GM12878 (cell line): Measurements from ENCODE around the gene PPP1R1A.

Source experiments
- ASH2L ChIP-seq: fragments of 300-600, 200-600 bp; sonication (generic); IDR thresholded peaks from 2 replicates; pipeline ENCODE4 v1.6.1; 2017; ENCODE audit warnings: low read depth, mild to moderate bottlenecking, borderline replicate concordance
- BACH1 ChIP-seq: fragments of 450-650 bp; IDR thresholded peaks from 2 replicates; pipeline ENCODE4 v1.6.1; 2017; ENCODE audit warnings: mild to moderate bottlenecking, borderline replicate concordance
- JUNB ChIP-seq: IDR thresholded peaks from 2 replicates; pipeline ENCODE4 v1.6.1; 2016; ENCODE audit warnings: antibody characterized with exemption, mild to moderate bottlenecking
- RAD21 ChIP-seq: IDR thresholded peaks from 2 replicates; pipeline ENCODE4 v1.6.1; 2011; ENCODE audit warnings: mild to moderate bottlenecking, low read depth, low read length, moderate library complexity; ENCODE audit not compliant: insufficient read depth

DNA sequence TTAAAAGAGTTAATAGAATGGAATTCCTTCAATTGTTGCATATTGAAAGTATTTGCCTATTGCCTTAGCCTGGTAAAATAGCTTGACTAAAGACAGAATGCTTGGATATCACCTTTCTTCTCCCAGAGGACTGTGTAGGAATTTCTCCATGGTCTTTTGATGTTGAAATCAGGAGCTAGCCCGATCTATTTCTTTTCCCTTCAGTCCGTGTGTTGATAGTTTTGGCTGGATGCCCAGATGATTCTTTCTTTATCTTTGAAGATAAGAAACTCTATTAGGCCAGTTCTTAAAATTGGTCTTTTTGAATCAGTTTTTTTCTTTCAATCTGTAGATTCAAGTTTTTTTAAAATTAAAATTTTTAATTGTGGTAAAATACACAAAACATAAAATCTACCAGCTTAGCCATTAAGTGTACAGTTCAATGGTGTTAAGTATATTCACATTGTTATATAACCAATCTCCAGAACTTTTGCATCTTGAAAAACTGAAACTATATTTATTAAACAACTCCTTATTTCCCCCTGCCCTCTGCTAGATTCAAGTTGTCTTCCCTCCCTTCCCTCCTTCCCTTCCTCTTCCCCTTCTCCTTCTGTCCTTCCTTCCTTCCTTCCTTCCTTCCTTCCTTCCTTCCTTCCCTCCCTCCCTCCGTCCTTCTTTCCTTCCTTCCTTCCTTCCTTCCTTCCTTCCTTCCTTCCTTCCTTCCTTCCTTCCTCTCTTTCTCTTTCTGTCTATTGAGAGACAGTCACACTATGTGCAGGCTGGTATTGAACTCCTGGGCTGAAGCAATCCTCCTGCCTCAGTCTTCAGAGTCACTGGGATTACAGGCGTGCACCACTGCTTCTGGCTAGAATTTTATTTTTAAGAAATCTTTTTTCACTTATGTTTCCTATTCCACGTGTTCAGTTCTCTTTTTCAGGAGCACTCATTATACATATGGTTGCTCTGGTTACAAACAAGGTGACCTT is 36.1 kb upstream of the PPP1R1A start:
- TF ChIP-seq BACH1 (no peak), RAD21 (no peak), ASH2L (no peak), JUNB (no peak)
